NCI-H1930 (cell line): ENCODE data around the gene FAM107B.

Experiments used
- DNase-seq, 2 experiments: peaks; one replicate each; lab custom pipeline; 2025; lab: John Stamatoyannopoulos, UW

Gene FAM107B

GRCh38 chr10:14776546-14776945 lies 1.8 kb upstream of the FAM107B start:
- no peak for DNase-seq

GRCh38 chr10:14775656-14776055 lies 959 bp upstream of the FAM107B start:
- no peak for DNase-seq

- DNase-seq: no peak
Observed at GRCh38 chr10:14774214-14774580, 500 bp downstream of the FAM107B start.

GRCh38 chr10:14773551-14774213 lies 1.0 kb downstream of the FAM107B start:
- no peak for DNase-seq

GRCh38 chr10:14772399-14772798 lies 2.3 kb downstream of the FAM107B start:
- no peak for DNase-seq

- no peak for DNase-seq
Observed at GRCh38 chr10:14770927-14771326, 3.8 kb downstream of the FAM107B start.

GRCh38 chr10:14761372-14761771 lies 13.3 kb downstream of the FAM107B start:
- no peak for DNase-seq

GRCh38 chr10:14758994-14759664 lies 15.6 kb downstream of the FAM107B start:
- DNase-seq: no peak

GRCh38 chr10:14758451-14758850 lies 16.2 kb downstream of the FAM107B start:
- no peak for DNase-seq

GRCh38 chr10:14757986-14758385 lies 16.7 kb downstream of the FAM107B start:
- DNase-seq: no peak

GRCh38 chr10:14757394-14757793 lies 17.3 kb downstream of the FAM107B start:
- DNase-seq: no peak

GRCh38 chr10:14753441-14753840 lies 21.3 kb downstream of the FAM107B start:
- no peak for DNase-seq

- no peak for DNase-seq
Observed at GRCh38 chr10:14751921-14752320, 22.8 kb downstream of the FAM107B start.

- DNase-seq: no peak
Observed at GRCh38 chr10:14751014-14751896, 23.4 kb downstream of the FAM107B start.

GRCh38 chr10:14749070-14749809 lies 25.5 kb downstream of the FAM107B start:
- DNase-seq: no peak

- DNase-seq: no peak
Observed at GRCh38 chr10:14748441-14748840, 26.3 kb downstream of the FAM107B start.

GRCh38 chr10:14742815-14743214 lies 31.9 kb downstream of the FAM107B start:
- no peak for DNase-seq

GRCh38 chr10:14742382-14742781 lies 32.3 kb downstream of the FAM107B start:
- no peak for DNase-seq

GRCh38 chr10:14740684-14741247 lies 33.9 kb downstream of the FAM107B start:
- DNase-seq: no peak

GRCh38 chr10:14737808-14738545 lies 36.7 kb downstream of the FAM107B start:
- DNase-seq: no peak

- DNase-seq: no peak
Observed at GRCh38 chr10:14736600-14737081, 38.1 kb downstream of the FAM107B start.
